HEK293T (cell line): Measurements from ENCODE around the gene CELSR1.

Experiments
- ARNT ChIP-seq: fragments of 450-650 bp; IDR thresholded peaks from 2 replicates; pipeline ENCODE4 v1.6.1; 2017; ENCODE audit warnings: mild to moderate bottlenecking
- BHLHE40 ChIP-seq: fragments of 450-650 bp; IDR thresholded peaks from 2 replicates; pipeline ENCODE4 v1.6.1; 2016; ENCODE audit warnings: mild to moderate bottlenecking, moderate library complexity, borderline replicate concordance
- CTBP1 ChIP-seq: fragments of 450-650 bp; IDR thresholded peaks from 2 replicates; pipeline ENCODE4 v1.6.1; 2016; ENCODE audit warnings: borderline replicate concordance
- ELF4 ChIP-seq: fragments of 450-650 bp; IDR thresholded peaks from 2 replicates; pipeline ENCODE4 v1.6.1; 2017; ENCODE audit warnings: antibody characterized with exemption
- FOXA1 ChIP-seq: fragments of 450-650 bp; IDR thresholded peaks from 2 replicates; pipeline ENCODE4 v1.6.1; 2016; ENCODE audit warnings: mild to moderate bottlenecking
- FOXK2 ChIP-seq: fragments of 450-650 bp; IDR thresholded peaks from 2 replicates; pipeline ENCODE4 v1.6.1; 2016; ENCODE audit warnings: mild to moderate bottlenecking
- FOXM1 ChIP-seq: fragments of 450-650 bp; IDR thresholded peaks from 2 replicates; pipeline ENCODE4 v1.6.1; 2017; ENCODE audit warnings: mild to moderate bottlenecking, borderline replicate concordance
- HDGF ChIP-seq: fragments of 450-650 bp; IDR thresholded peaks from 2 replicates; pipeline ENCODE4 v1.6.1; 2017; ENCODE audit warnings: antibody characterized with exemption, borderline replicate concordance
- LEF1 ChIP-seq: fragments of 450-650 bp; IDR thresholded peaks from 2 replicates; pipeline ENCODE4 v1.6.1; 2017; ENCODE audit warnings: mild to moderate bottlenecking, borderline replicate concordance
- NFRKB ChIP-seq: fragments of 450-650 bp; IDR thresholded peaks from 2 replicates; pipeline ENCODE4 v1.6.1; 2016; ENCODE audit warnings: mild to moderate bottlenecking, moderate library complexity
- SP1 ChIP-seq: fragments of 450-650 bp; IDR thresholded peaks from 2 replicates; pipeline ENCODE4 v1.6.1; 2017
- SUZ12 ChIP-seq: fragments of 450-650 bp; IDR thresholded peaks from 2 replicates; pipeline ENCODE4 v1.6.1; 2016; ENCODE audit warnings: mild to moderate bottlenecking
- TARDBP ChIP-seq: fragments of 450-650 bp; IDR thresholded peaks from 2 replicates; pipeline ENCODE4 v1.6.1; 2016

GRCh38 chr22:46416520-46416871 is 120.9 kb downstream of the CELSR1 start:
- TF ChIP-seq LEF1 (no peak), SP1 (no peak), SUZ12 (no peak), FOXM1 (no peak), FOXA1 (no peak), BHLHE40 (no peak), CTBP1 (no peak), FOXK2 (no peak), ARNT (no peak), HDGF (no peak), NFRKB (no peak), TARDBP (no peak), ELF4 (no peak)
